Omental fat pad (tissue), 4 donors: ENCODE data around the gene RAB7A. TPM values are rescaled to one million over a fixed set of nuclear protein-coding genes. Genes with fewer than 3 reads are reported as not detected.

Experiments
- ATAC-seq: fragments of 150-250 bp; one replicate; pipeline ENCODE4 v1.9.1; 2016; ENCODE audit warnings: mild to moderate bottlenecking, moderate library complexity; ENCODE audit not compliant: low FRiP score
- DNase-seq: peaks from one replicate; pipeline ENCODE4 v3.0.0-alpha.2; 2019; ENCODE audit warnings: low spot score
- total RNA-seq, 4 donors: library from RNA; depleted of rRNA; stranded (reverse); fragments of >200 nt; gene quantifications; one replicate each; pipeline ENCODE4 v1.1.0, GENCODE V29; 2016
- TF ChIP-seq, protein P1 (sequence below), 3 donors: fragments of 450-650 bp; IDR thresholded peaks; one replicate each; pipeline ENCODE4 v1.5.1; 2016 to 2017; ENCODE audit warnings: antibody characterized with exemption in 3 of 3, mild to moderate bottlenecking in 3 of 3, moderate library complexity in 2 of 3

RAB7A gene
- total RNA-seq, 4 donors from 2014 or later: 125 to 170 (median 135) TPM

DNA sequence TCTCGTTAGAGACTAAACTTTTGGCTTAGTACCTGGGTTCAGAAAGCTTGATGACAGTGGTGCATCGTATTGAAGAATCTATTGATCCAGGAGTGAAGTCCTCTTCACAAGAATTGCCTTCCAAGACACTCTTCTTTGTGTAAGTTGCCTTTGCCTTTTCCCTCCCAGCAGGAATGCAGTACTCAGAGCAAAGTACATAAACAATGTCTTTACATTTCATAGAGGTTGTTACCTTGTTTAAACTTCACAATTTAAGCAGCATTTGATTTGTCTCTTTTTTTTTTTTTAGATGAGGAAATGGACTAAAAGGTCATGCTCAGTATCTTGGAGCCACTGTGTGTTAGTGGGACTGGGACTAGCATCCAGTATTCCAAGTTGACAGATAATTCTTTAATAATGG is 9.9 kb downstream of the RAB7A start:
- TF ChIP-seq, protein P1, sequence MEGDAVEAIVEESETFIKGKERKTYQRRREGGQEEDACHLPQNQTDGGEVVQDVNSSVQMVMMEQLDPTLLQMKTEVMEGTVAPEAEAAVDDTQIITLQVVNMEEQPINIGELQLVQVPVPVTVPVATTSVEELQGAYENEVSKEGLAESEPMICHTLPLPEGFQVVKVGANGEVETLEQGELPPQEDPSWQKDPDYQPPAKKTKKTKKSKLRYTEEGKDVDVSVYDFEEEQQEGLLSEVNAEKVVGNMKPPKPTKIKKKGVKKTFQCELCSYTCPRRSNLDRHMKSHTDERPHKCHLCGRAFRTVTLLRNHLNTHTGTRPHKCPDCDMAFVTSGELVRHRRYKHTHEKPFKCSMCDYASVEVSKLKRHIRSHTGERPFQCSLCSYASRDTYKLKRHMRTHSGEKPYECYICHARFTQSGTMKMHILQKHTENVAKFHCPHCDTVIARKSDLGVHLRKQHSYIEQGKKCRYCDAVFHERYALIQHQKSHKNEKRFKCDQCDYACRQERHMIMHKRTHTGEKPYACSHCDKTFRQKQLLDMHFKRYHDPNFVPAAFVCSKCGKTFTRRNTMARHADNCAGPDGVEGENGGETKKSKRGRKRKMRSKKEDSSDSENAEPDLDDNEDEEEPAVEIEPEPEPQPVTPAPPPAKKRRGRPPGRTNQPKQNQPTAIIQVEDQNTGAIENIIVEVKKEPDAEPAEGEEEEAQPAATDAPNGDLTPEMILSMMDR (IDR thresholded peaks at IDR 0.05): no peak
- DNase-seq (no peak), ATAC-seq (no peak)

DNA sequence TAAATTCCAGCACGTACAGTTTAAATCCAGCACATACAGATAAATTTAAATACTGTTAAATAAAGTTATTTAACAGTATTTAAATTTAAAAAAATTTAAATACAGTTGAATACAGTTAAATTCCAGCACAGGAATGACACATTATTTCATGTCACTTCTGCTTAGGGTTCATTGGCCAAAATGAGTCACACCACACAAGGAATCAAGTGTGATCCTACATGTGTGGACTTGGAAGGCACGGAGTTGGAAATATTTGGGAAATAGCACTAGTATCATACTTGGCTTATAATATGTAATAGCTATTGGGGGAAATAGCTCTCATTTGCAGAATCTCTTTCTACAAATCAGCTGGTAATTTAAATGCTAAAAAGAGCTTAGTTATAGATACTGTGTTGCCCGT is 10.6 kb downstream of the RAB7A start:
- peak; percentile 41 for ATAC-seq
- TF ChIP-seq, protein P1 (IDR thresholded peaks at IDR 0.05): no peak

DNA sequence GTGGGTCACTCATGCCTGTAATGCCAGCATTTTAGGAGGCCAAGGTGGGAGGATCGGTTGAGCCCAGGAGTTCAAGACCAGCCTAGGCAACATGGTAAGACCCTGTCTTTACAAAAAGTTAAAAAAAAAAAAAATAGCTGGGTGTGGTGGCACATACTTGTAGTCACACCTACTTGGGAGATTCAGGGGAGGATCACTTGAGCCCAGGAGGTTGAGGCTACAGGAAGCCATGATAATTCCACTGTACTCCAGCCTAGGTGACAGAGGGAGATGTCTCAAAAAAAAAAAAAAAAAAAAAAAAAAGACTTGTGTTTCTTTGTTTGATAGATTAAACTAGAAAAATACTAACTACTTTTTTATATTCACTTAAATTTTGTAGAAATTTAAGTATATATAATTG is 14.6 kb downstream of the RAB7A start:
- no peak for ATAC-seq
- TF ChIP-seq, protein P1 (IDR thresholded peaks at IDR 0.05): no peak
- DNase-seq: no peak

More for the DNA sequence above, 10.6 kb downstream of the RAB7A start:
- no peak for DNase-seq

DNA sequence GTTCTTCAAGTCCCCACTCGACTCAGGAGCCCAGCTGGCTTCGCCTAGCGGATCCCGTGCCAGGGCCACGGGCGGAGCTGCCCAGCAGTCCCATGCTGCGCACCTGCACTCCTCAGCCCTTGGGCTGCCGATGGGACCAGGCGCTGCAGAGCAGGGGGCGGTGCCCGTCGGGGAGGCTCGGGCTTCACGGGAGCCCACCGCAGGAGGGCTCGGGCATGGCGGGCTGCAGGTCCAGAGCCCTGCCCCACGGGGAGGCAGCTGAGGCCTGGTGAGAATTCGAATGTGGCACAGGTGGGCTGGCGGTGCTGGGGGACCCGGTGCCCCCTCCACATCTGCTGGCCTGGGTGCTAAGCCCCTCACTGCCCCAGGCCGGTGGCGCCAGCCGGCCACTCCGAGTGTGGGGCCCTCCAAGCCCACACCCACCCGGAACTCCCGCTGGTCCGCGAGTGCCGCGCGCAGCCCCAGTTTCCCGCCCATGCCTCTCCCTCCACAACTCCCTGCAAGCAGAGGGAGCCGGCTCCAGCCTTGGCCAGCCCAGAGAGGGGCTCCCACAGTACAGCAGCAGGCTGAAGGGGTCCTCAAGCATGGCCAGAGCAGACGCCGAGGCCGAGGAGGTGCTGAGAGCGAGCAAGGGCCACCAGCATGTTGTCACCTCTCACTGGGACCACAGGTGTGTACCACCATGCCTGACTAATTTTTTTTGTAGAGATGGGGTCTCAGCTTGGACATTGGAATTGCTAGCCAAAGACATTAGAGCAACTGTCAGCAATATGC is 17.0 kb downstream of the RAB7A start:
- TF ChIP-seq, protein P1 (IDR thresholded peaks at IDR 0.05): no peak
- ATAC-seq: no peak
- DNase-seq: no peak

DNA sequence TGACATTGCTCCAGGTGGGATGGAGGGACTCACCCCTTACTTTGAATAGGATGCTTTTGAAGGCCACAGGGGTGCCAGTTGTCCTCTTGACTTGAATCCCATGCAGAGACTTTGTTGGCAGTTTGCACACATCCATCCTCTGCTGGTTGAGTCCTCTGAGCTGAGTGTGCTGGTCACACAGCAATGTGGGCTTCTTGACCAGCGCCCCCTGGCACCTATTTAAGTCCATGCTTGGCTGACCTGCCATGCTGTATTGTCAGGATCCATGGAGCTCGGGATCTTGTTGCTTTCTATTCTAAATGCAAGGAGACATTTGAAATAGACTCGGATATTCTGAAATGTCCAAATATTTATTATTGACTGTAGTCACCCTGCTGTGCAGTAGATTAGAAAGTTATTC is 19.8 kb downstream of the RAB7A start:
- no peak for DNase-seq
- ATAC-seq: no peak
- TF ChIP-seq, protein P1 (IDR thresholded peaks at IDR 0.05): no peak

DNA sequence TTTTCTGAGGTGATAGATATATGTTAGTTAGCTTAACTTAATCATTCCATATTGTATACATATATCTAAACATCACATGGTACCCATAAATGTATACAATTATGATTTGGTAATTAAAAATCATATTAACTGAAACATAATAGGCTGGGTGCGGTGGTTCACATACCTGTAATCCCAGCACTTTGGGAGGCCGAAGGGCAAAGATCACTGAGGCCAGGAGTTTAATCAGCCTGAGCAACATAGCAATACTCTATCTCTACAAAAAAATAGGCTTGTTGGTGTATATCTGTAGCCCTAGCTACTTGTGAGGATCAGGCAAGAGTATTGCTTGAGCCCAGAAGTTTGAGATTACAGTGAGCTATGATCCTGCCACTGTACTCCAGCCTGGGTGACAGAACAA is 20.9 kb downstream of the RAB7A start:
- ATAC-seq (no peak), DNase-seq (no peak)
- TF ChIP-seq, protein P1 (IDR thresholded peaks at IDR 0.05): no peak

DNA sequence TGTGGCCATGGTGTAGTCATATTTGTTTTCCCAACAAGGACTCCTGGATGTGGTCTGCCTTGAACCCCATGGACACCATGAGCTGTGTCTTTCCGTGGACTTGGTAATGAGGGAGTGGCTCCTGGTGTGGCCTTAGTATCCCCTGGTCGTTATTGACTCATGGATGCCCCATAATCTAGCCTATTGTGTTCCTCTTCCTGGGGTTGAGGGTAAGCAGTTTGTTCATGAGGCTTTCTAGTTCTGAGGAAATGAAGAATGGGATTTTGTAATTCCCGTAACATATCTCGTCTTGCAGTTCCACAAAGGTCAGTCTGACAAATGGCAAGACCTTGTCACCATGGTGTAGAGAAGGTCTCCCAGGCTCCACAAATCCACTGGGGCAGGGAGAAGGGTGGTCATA is 22.6 kb downstream of the RAB7A start:
- no peak for DNase-seq
- TF ChIP-seq, protein P1 (IDR thresholded peaks at IDR 0.05): no peak
- ATAC-seq: no peak
